ENCODE results near the gene ARRDC5.

DNA sequence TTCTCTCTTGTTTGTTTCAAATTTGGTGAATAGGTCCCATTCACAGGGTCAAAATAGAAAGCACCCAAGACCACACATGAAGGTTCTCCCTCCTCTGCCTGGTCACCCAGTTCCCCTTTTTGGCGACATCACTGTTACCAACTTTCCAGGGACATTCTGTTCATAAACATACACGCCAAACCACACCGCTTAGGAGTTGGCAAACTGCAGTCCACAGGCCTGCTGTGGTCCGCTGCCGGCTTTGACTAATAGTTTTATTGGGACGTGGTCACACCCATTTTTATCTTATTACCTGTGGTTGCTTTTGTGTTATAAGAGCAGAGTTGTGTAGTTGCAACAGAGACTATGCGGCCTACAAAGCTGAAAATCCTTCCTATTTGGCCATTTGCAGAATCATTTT lies 30.8 kb upstream of the ARRDC5 start:
- TF ChIP-seq CTCF (IDR thresholded peaks at IDR 0.05), result no peak
- no peak for TF ChIP-seq POLR2A (IDR thresholded peaks at IDR 0.05)
- peak; percentile 20 to 76 for TF ChIP-seq EP300 (IDR thresholded peaks at IDR 0.05)

Measured in tibial nerve (tissue), 4 donors.